ENCODE data around the gene ATRN.
A peak's percentile ranks its signal among the peaks of the same experiment; 100 is the strongest.

ATRN gene

GRCh38 chr20:3677733-3678132, 206.9 kb downstream of the ATRN start:
- DNase-seq (ENCODE audit: low read depth), result no peak

- no peak for DNase-seq (ENCODE audit: low read depth)
Observed at GRCh38 chr20:3678198-3678597, 207.4 kb downstream of the ATRN start.

GRCh38 chr20:3678856-3679720, 208.3 kb downstream of the ATRN start:
- peak; percentile 60 for DNase-seq (ENCODE audit: low read depth)

GRCh38 chr20:3679749-3680700, 209.2 kb downstream of the ATRN start:
- DNase-seq (ENCODE audit: low read depth), result peak; percentile 90

GRCh38 chr20:3680701-3681351, 210.0 kb downstream of the ATRN start:
- DNase-seq (ENCODE audit: low read depth), result no peak

GRCh38 chr20:3681352-3681930, 210.6 kb downstream of the ATRN start:
- no peak for DNase-seq (ENCODE audit: low read depth)

GRCh38 chr20:3681931-3682781, 211.3 kb downstream of the ATRN start, which contains the start of gene ADAM33:
ADAM33 (minus strand) TSS chr20:3682010; CDS start chr20:3682004, 6 bp downstream.
- DNase-seq (ENCODE audit: low read depth), result no peak

- no peak for DNase-seq (ENCODE audit: low read depth)
Observed at GRCh38 chr20:3685341-3685740, 214.5 kb downstream of the ATRN start.

GRCh38 chr20:3686421-3686820, 215.6 kb downstream of the ATRN start:
- DNase-seq (ENCODE audit: low read depth), result no peak

GRCh38 chr20:3686867-3687321, 216.1 kb downstream of the ATRN start:
- DNase-seq (ENCODE audit: low read depth), result peak; percentile 96

GRCh38 chr20:3687655-3688054, 216.8 kb downstream of the ATRN start:
- no peak for DNase-seq (ENCODE audit: low read depth)

- DNase-seq (ENCODE audit: low read depth), result no peak
Observed at GRCh38 chr20:3689978-3690377, 219.2 kb downstream of the ATRN start.

GRCh38 chr20:3690413-3690812, 219.6 kb downstream of the ATRN start:
- DNase-seq (ENCODE audit: low read depth), result no peak

GRCh38 chr20:3691306-3691705, 220.5 kb downstream of the ATRN start:
- DNase-seq (ENCODE audit: low read depth), result no peak

GRCh38 chr20:3691897-3692296, 221.1 kb downstream of the ATRN start:
- DNase-seq (ENCODE audit: low read depth), result no peak

GRCh38 chr20:3692706-3693294, 222.0 kb downstream of the ATRN start:
- no peak for DNase-seq (ENCODE audit: low read depth)

- DNase-seq (ENCODE audit: low read depth), result no peak
Observed at GRCh38 chr20:3693376-3693775, 222.6 kb downstream of the ATRN start.

- no peak for DNase-seq (ENCODE audit: low read depth)
Observed at GRCh38 chr20:3694864-3695263, 224.0 kb downstream of the ATRN start.

GRCh38 chr20:3696200-3696599, 225.4 kb downstream of the ATRN start:
- DNase-seq (ENCODE audit: low read depth), result no peak

Measured in GM04504 (cell line).